ENCODE data around the gene RNF7.
"Not testable (repeated sequence)": the region's sequence is repeated elsewhere in the genome, so short reads cannot be mapped to it uniquely, and the experiment has no call there.

RNF7 gene

DNA sequence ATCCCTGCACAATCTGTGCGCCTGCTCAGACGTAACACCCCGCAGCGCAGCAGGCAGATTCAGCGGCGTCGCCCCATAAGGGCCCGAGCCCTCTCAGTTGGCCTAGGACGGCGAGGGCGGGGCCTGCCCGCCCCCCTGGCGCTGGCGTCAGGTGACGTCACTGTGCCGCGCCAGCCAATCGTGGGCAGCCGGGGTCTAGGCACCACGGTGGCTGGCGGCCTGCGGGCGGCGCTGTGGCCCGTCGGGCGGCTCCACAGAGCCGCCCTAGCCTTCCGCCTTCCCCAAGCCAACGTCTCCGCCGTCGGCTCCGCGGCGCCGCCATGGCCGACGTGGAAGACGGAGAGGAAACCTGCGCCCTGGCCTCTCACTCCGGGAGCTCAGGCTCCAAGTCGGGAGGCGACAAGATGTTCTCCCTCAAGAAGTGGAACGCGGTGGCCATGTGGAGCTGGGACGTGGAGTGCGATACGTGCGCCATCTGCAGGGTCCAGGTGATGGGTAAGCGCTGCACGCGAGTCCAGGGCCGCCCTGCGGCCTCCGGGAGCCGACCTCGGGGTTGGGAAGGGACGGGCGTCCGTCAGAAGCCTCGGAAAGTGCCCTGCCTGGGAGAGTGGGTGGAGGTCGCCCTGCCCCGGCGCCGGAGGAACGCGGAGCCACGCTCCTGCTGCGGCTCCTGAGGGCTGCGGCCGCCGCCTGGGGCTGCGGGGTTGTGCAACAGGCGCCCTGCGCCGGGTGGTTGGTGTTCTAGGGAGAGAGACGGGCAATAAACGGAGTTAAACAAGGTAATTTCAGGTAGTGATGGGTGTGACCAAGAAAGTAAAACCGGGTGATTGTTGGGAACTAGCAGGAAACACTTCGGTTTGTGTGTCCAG is at the start of gene RNF7:
Gene RNF7 (plus strand): TSS at position 277 of the 869 bp plus-strand sequence. CDS start 44 bp downstream, at position 321.
- peak; percentile 97 for DNase-seq

- DNase-seq = peak; percentile 40
These were observed 47.5 kb upstream of the RNF7 start for GRCh38 chr3:141690431-141691072.

GRCh38 chr3:141691471-141691870 is 46.6 kb upstream of the RNF7 start:
- DNase-seq = not testable (repeated sequence)

DNA sequence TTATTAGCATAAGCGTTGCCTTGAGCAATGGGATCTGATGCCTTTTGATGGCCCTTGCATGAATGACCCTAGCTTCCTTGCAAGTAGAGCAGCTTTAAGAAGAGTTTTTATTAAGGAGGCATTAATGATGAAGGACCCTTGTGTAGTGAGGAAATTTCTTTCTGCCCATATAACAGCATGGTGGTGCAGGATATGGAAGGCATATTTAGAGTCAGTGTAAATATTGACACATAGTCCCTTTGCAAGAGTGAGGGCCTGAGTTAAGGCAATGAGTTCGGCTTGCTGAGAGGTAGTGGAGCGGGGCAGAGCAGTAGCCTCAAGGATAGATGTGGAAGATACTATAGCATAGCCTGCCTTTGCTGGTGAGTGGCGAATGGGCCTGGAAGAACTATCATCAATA is 45.1 kb upstream of the RNF7 start:
- DNase-seq = not testable (repeated sequence)

- no peak for DNase-seq
These were observed 38.8 kb upstream of the RNF7 start for GRCh38 chr3:141699324-141699723.

DNA sequence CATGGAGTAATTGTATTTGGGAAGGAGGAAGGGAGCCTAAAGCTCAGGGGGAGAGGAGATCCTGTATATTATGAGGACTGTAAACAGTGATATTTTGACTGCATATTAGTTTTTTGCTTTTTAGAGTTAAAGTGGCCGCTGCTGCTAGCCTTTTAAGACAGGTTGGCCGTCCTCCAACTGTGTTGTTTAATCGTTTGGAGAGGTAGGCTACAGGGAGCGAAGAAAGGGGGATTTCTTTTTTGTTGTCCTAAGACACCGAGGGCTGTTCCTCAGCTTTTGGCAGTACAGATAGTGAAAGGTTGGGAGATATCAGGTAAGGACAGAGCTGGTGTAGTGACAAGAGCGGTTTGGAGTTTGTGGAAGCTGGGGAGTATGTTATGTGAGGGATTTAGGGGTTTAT is 38.2 kb upstream of the RNF7 start:
- DNase-seq = no peak

- DNase-seq = not testable (repeated sequence)
These were observed 34.7 kb upstream of the RNF7 start for GRCh38 chr3:141703367-141703766.

DNA sequence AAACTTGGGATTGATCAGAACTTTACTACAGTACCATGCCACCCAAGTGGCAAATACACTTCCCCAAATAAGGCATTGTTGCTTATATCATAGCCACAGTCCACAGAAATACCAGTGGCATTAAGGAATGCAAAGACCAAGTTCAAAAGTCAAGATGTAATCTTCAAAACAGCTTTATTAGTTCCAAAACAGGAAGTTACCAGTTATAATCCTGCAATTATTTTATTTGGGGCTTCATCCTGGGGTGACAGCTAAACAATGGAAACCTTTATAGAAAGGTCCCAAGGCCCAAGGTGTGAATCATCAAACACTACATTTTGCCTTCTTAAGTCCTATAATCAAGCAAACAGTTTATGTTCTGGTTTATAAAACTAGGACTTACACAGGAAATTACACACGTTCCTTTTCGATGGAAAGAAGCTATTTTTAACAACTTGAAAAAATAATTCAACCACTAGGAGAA is 30.3 kb upstream of the RNF7 start:
- DNase-seq = no peak

DNA sequence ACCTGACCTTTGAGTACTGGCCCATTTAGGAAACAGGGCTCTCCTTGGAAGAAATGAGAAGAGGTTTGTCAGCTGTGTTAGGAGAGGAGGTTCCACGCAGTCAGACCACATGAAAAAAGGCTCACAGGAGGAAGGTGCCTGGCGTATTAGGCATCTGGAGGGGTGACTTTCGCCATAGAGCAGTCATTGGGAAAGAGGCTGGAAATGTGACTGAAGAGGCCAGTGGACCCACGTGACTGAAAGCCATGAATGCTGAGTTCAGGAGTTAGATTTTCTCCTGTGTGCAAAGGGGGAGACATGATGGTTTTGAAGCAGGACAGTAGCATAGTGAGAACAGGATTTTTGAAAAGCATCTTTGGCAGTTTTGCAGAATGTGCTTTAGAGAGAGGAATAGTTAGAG is 29.7 kb upstream of the RNF7 start:
- DNase-seq = no peak

GRCh38 chr3:141709126-141709770 is 28.9 kb upstream of the RNF7 start:
- DNase-seq = no peak

- no peak for DNase-seq
These were observed 28.0 kb upstream of the RNF7 start for GRCh38 chr3:141710121-141710520.

GRCh38 chr3:141710888-141711616 is 27.0 kb upstream of the RNF7 start:
- DNase-seq = no peak

DNA sequence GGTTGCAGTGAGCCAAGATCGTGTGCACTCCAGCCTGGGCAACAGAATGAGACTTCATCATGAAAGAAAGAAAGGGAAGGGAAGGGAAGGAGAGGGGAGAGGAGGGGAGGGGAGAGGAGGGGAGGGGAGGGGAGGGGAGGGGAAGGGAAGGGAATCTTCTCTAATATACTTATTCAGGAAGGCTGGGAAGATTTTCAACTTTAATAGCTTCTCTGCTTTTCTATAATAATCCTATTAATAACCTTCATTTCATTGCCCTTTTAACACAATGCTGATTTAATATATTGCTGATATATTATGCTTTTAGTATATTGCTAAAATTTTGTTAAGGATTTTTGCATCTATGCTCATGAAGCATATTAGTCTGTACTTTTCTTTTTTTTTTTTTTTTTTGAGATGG is 23.4 kb upstream of the RNF7 start:
- no peak for DNase-seq

- no peak for DNase-seq
These were observed 16.0 kb upstream of the RNF7 start for GRCh38 chr3:141722081-141722480.

GRCh38 chr3:141722648-141723047 is 15.4 kb upstream of the RNF7 start:
- DNase-seq = no peak

DNA sequence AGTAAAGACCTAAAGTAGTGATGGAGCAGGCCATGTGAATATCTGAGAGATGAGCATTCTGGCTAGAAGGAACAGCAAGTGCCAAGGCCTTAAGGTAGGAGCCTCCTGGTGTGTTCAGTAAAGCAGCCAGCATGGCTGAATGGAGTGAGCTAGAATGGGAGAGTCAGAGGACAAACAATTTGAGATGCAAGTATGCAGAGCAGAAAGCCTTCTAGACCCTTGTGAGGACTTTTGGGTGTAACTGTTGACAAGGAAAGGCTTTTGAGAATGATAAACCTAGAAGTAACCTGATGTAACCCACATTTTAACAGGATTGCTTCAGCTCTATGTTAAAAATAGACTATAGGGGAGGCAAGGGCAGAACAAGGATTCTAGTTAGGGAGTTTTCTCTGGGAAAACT is 14.8 kb upstream of the RNF7 start:
- DNase-seq = no peak

GRCh38 chr3:141724186-141724585 is 13.9 kb upstream of the RNF7 start:
- no peak for DNase-seq

- no peak for DNase-seq
These were observed 13.1 kb upstream of the RNF7 start for GRCh38 chr3:141725036-141725435.

- no peak for DNase-seq
These were observed 11.6 kb upstream of the RNF7 start for GRCh38 chr3:141726483-141726882.

DNA sequence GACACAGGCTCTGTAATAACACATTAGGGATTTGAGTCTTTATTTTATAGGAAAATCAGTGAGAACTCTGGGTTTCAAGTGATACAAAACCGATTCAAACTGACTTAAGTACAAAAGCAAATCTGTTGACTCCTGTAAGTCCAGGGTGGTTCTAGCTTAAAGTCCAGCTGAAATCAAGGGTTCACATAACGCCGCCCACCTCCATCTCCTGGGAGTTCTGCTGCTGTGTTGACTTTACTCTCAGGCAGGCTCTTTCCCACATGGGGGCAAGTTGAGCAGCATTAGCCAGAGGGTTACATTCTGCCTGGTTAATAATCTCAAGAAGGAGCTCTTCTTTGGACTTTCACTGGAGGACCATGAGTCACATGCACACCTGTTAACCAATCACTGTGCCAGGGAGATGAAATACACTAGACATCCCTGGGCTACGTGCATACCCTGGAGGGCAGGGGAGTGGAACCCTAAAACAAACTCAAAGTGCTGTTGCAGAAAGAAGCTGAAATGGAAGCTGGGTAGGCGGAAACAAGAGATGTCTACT is 9.7 kb upstream of the RNF7 start:
- DNase-seq = no peak

DNA sequence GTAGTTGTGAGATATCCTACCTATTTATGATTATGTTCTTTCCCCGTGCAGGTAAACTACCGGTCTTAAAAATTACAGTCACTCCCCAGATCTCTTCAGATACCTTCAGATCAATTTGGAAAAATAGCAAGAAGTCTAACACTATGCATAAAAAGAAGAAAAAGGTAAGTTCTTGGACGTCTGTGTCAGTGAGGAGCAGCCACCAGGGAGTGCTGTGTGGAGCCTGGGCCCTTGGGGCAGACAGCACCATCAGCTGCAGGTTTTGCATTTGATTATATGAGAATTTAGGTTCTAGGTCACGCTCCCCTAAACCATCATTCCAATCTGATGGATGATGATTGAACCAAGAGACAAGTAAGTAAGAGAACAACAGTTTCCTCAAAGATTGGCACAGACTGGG is 8.9 kb upstream of the RNF7 start:
- DNase-seq = peak; percentile 25

GRCh38 chr3:141735176-141735575 is 2.9 kb upstream of the RNF7 start:
- DNase-seq = no peak

Measured in hematopoietic multipotent progenitor cell treated with erythropoietin and hydrocortisone succinate and interleukin-3 and kit ligand, for 6 days (in vitro differentiated cells).